ENCODE results near the gene AKT2.

- TF ChIP-seq, protein P1, sequence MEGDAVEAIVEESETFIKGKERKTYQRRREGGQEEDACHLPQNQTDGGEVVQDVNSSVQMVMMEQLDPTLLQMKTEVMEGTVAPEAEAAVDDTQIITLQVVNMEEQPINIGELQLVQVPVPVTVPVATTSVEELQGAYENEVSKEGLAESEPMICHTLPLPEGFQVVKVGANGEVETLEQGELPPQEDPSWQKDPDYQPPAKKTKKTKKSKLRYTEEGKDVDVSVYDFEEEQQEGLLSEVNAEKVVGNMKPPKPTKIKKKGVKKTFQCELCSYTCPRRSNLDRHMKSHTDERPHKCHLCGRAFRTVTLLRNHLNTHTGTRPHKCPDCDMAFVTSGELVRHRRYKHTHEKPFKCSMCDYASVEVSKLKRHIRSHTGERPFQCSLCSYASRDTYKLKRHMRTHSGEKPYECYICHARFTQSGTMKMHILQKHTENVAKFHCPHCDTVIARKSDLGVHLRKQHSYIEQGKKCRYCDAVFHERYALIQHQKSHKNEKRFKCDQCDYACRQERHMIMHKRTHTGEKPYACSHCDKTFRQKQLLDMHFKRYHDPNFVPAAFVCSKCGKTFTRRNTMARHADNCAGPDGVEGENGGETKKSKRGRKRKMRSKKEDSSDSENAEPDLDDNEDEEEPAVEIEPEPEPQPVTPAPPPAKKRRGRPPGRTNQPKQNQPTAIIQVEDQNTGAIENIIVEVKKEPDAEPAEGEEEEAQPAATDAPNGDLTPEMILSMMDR (conservative IDR thresholded peaks at IDR 0.05) = no peak
- no peak for TF ChIP-seq ZFX (IDR thresholded peaks at IDR 0.05)
These were observed 24.5 kb upstream of the AKT2 start for GRCh38 chr19:40309666-40310065.

Measured in C4-2B (cell line).